GM06990 (cell line): ENCODE data around the gene CCDC137.

Source experiments
- DNase-seq: peaks from one replicate; pipeline ENCODE4 v3.0.0-alpha.2; 2011; ENCODE audit not compliant: insufficient read length; ENCODE audit errors: extremely low read depth
- H3K27me3 ChIP-seq: replicated peaks from 2 replicates; pipeline ENCODE4 v1.6.0; 2011; ENCODE audit warnings: low read length; ENCODE audit not compliant: control insufficient read depth, insufficient read depth
- H3K36me3 ChIP-seq: 2 replicates; pipeline ENCODE4 v1.5.1; 2011; ENCODE audit warnings: low read length; ENCODE audit not compliant: control insufficient read depth, insufficient read depth
- H3K4me3 ChIP-seq: replicated peaks from 2 replicates; pipeline ENCODE4 v1.5.1; 2011; ENCODE audit warnings: low read depth, mild to moderate bottlenecking, control low read depth, low read length
- CTCF ChIP-seq: IDR thresholded peaks from 2 replicates; pipeline ENCODE4 v1.5.1; 2011; ENCODE audit warnings: low read length, control low read depth, mild to moderate bottlenecking, inconsistent platforms; ENCODE audit not compliant: insufficient read depth, poor library complexity, severe bottlenecking

Gene CCDC137

GRCh38 chr17:81710514-81711308 is 44.2 kb downstream of the CCDC137 start:
- Histone ChIP-seq H3K27me3 (no peaks in the 10 kb centered on the region), H3K4me3 (no peak overlapping the region), H3K36me3 (peaks cover 23% of the 10 kb centered on the region)
- DNase-seq, result peak; percentile 36
- no peak for TF ChIP-seq CTCF

GRCh38 chr17:81711814-81712467 is 45.4 kb downstream of the CCDC137 start, which contains the start of gene SLC25A10:
TSS of gene SLC25A10 (plus strand) at chr17:81712284. CDS start at chr17:81712427, 143 bp downstream.
- Histone ChIP-seq H3K36me3 (peaks cover 19% of the 10 kb centered on the region), H3K4me3 (peak within 1 kb of the TSS; percentile 77), H3K27me3 (no peaks in the 10 kb centered on the region)
- DNase-seq, result peak; percentile 88
- no peak for TF ChIP-seq CTCF

GRCh38 chr17:81712468-81713003 is 46.0 kb downstream of the CCDC137 start:
- H3K4me3 ChIP-seq, result peak overlapping the region; percentile 77
- DNase-seq, result no peak
- H3K36me3 ChIP-seq, result peaks cover 15% of the 10 kb centered on the region
- no peaks in the 10 kb centered on the region for H3K27me3 ChIP-seq
- no peak for TF ChIP-seq CTCF

GRCh38 chr17:81713004-81713555 is 46.5 kb downstream of the CCDC137 start:
- no peak for TF ChIP-seq CTCF

GRCh38 chr17:81713556-81714411 is 47.2 kb downstream of the CCDC137 start:
- TF ChIP-seq CTCF, result no peak
- Histone ChIP-seq H3K4me3 (peak overlapping the region; percentile 77; the same call in 1 of the 2 replicates), H3K36me3 (peaks cover 4% of the 10 kb centered on the region), H3K27me3 (no peaks in the 10 kb centered on the region)
- peak; percentile 19 for DNase-seq

More at GRCh38 chr17:81713004-81713555, 46.5 kb downstream of the CCDC137 start:
- no peak for DNase-seq
- peaks cover 10% of the 10 kb centered on the region for H3K36me3 ChIP-seq
- H3K4me3 ChIP-seq, result peak overlapping the region; percentile 77
- H3K27me3 ChIP-seq, result no peaks in the 10 kb centered on the region
